Stimulated activated CD8-positive, alpha-beta memory T cell treated with anti-CD3 and anti-CD28 coated beads, Interleukin-15, amount 100 ng/mL, for 1 hour (primary cell): ENCODE data around the gene LMO1.
A peak's percentile ranks its signal among the peaks of the same experiment; 100 is the strongest.

Experiments used
- DNase-seq: peaks from one replicate; pipeline ENCODE4 v3.0.0-alpha.2; 2020; ENCODE audit warnings: low read depth

LMO1 gene

DNA sequence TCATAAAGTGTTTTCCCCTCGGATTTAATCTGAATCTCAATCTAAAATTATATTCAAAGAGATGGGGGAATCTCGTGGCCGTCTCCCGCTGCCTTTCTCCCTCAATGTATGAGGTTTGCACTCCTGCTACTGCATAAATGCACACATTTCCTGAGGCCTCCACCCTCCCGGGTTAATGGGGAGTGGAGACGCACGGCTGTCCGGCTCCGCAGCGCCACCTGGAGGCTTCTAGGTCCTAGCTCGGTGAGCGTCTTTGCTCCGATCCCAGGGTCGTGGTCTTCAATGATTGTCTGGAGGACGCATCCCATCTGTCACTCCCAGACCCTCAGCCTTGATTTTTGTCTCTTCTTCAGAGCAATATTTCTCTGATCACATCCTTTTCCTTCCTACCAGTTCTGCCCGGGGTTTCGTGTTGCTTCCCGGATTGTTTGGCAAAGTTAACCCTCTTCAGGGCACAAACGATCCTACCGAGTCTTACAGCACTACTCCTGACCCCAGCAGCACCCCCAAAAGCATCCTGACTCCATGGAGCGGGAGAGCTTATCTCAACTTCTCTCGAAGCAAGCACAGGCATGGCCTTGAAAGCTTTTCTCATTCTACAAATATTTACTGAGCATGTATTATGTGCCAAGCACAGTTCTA, at the start of gene LMO1:
Gene LMO1, minus strand, starts transcription at position 110 of the 642 bp plus-strand sequence. CDS start 516 bp downstream, outside the sequence.
- peak; percentile 57 for DNase-seq

GRCh38 chr11:8312986-8313385, 49.3 kb upstream of the LMO1 start:
- no peak for DNase-seq

DNA sequence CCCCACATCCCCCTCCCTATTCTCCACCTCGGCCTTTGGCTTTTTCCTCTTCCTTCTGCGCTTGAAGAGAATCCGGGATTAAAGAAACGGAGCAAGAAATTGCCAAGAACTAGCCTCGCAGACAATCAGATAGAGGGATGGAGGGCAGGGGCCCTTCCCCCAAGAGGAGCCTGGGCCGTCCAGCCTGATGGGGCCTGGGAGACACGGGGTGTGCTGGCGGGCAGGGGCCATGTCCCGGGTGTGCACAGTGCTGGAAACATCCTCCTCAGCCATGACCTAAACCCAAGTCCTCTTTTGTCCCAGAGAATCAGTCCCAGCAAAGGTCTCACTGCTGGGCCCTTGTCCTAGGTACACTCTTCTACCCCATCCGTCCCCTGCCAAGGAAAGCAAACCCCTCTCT, 47.7 kb upstream of the LMO1 start:
- DNase-seq = no peak

- DNase-seq = no peak
These were observed 47.1 kb upstream of the LMO1 start for GRCh38 chr11:8310743-8311298.

DNA sequence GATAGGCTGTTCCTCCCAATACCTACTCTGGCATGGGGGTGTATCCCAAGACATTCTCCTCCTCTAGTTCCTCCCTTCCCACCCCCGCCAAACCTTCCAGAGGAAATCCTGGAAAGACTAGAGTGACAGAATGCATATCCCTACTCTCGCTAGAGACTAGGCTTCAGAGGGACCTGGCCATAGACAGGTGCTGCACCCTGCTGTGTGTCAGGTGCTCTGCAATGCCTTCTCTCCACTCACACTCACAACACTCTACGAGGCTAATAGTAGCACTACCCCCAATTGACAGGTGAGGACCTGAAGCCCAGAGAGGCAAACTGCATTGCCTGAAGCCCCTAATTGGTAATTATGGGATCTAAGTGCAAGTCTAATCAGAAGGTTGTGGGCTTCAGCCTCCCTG, 46.2 kb upstream of the LMO1 start:
- DNase-seq = no peak

GRCh38 chr11:8309311-8309710, 45.6 kb upstream of the LMO1 start:
- DNase-seq = no peak

DNA sequence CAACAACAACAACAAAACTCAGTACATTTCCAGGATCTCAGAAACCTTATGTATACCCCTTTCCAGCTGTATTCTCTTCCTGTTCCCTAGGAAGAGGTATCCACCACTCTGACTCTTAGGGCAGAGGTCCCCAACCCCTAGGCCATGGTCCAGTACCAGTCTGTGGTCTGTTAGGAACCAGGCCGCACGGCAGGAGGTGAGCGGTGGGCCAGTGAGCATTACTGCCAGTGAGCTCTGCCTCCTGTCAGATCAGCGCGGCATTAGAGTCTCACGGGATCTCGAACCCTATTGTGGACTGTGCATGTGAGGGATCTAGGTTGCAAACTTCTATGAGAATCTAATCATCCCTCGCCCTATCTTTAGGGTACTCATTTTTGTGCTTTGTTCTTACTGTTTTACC, 43.9 kb upstream of the LMO1 start:
- DNase-seq = no peak

DNA sequence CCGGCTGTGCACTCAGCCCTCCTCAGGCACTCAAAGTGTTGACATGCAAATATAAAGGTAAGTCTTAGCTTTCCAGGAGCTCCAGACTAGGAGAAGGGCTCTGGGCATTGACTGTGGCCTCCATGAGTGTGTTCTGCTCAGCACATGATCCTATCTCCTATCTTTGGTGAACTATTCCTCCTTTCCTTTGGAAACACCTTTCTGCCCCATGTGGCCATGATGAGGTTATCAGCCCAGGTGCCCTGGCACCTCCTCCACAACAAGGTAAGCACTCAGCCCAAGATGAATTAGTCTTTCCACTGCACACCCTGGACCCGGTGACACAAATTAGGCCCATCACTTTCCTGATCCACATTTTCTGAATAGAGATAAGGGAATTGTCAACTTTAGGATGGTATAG, 37.9 kb upstream of the LMO1 start:
- DNase-seq = no peak

GRCh38 chr11:8298801-8299786, 35.4 kb upstream of the LMO1 start:
- DNase-seq = no peak

DNA sequence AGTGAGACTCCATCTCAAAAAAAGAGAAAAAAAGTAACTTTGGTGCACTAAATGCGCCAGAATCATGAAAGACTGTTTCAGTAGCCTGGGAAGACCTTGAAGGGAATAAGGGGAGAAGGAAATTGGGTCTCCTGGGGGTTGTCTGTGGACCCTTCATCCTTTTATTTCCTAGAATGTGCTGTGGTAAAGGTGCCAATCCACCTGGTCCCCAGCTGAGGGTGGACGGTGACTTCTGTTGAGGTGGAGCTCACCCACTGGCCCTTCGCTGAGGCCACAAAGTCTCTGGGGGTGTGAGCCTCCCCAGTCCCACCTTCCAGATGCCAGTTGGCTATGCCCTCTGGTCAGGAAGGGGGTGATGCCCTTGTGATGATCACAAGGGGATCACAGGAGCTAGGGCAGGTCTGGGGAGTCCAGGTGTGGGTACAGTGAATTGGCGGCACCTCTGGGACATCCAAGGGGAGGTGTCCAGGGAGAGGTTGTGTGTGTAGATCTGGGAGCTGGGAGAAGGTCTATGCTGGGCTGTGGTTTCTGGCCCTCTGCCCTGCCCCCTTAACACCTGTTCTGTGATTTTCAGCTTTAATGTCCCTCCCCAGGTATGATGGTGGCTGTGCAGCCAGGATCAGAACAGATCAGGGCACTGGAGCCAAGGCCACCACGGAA, 34.2 kb upstream of the LMO1 start:
- no peak for DNase-seq

DNA sequence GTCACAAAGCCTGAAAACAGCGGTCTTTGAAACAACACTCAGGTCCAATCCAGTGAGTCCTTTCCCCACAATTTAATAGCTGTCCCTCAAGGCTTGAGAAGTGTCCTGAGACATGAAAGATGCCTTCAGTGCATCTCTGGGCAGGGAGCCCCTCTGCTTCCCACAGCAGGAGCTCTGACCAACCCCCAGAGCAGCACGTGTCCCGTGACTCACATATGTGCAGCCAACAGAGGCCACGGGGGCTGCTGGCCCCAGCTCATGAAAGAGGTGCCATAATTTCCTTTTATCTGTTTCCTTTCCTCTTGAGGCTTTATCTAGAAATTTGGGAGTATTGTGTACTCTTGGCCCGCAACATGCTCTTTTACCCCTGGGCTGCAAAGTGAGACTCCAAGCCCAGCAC, 33.2 kb upstream of the LMO1 start:
- no peak for DNase-seq

GRCh38 chr11:8296038-8296649, 32.5 kb upstream of the LMO1 start:
- no peak for DNase-seq

DNA sequence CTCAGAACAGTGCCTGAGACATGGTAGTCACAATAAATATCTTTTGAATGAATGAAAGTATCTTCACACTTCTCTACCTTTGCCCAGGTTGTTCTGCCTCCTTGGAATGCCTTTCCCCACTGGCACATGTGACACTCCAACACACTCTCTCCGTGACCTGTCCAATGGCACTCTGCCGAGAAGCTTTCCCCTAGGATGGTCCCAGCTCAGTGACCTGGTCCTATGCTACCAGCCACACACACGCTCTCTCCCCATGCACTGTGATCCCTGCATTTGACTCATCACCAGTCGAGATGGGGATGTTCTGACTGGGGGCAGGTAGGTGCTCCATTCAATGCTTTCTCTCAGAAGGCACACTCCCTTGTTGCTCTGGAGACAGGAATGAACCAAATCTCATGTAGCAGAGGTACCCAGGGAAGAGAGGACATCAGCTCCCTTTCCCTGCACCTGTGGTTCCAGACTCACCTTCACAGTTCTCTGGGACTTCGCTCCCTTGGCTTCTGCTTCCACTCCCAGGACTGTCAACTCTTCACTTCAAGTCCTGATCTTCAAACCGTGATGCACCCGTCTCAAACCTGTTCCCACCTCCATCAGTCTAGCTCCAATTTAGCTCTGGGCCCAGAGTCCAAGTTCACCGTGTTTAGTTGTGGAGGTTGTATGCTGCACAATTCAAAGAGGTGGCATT, 30.7 kb upstream of the LMO1 start:
- no peak for DNase-seq

DNA sequence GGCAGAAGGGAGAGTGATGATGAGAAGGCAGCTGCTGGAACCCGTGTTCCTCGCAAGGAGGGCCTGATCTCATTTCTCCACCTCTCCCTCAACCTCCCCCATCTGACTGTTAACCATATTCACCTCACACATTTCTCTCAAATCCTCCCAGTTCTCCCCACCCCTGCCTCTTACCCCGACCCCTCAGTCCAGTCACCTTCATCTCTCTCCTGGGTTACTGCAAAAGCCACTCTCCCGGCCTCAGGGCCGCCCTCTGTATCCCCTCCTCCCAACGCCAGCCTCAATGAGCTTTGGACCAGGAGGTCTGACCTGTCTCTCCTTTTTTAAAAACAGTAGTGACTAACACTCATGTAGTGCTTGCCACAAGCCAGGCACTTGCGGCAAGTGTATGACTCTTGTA, 29.5 kb upstream of the LMO1 start:
- DNase-seq = no peak

DNA sequence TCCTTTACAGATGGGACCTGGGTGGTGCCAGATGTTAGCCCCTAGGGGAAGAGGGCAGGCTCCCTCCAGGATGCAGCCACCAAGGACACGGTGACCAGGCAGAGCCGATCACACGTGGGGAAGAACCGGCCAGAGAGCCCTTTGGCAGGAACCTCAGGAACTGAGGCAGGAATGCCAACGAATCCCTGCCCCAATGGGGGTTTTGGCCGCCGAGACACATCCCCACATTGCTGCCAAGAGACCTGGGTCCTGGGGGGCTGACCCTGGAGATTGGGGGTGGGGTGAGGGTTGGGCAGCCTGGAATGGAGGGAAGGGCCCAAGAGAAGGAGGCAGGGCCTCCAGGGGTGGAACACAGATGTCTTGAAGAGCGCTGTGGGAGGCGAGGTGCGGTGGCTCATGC, 28.7 kb upstream of the LMO1 start:
- DNase-seq = no peak

DNA sequence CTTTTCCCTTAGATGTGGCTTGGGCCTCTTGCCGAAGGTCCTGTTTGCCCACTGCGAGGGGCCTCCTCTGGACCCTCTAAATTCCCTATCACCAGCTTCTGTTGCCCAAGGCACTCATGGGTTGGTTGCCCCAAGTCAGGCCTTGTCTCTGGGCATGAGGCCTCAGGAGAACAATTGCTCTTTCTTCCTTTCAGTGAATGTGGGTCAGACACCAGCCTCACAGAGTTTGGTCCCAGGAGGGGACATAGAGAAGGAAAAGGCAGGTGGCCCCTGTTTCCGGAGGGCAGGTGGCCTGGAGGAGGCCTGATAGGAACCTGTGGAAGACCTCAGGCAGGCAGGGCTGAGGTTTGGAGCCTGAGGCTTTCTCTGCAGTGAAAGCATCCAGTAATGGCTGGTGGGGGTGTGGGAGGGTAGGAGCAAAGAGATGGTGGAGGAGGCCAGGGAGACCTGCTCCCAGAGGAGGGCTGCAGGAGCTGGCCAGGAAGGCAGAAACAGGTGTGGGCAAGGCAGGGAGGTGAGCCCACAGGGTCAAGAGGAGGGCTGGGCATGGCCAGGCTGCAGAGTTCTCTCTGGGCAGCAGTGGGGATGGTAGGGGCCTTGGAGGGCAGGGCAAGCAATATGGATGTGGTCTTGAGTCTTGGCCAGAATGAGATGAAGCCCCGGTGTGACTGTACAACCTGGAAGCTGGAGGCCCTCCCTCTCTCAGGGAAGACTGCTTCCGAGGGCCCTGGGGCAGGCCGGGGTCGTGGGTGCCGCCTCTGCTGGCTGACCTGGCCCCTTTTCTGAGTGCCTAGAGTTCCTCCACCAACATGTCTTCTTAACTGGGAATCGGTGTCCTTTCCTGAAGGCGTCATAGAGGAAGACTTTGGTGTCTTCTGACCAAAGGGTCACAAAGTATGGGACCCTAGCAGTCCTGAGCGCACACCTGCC, 28.0 kb upstream of the LMO1 start:
- no peak for DNase-seq

DNA sequence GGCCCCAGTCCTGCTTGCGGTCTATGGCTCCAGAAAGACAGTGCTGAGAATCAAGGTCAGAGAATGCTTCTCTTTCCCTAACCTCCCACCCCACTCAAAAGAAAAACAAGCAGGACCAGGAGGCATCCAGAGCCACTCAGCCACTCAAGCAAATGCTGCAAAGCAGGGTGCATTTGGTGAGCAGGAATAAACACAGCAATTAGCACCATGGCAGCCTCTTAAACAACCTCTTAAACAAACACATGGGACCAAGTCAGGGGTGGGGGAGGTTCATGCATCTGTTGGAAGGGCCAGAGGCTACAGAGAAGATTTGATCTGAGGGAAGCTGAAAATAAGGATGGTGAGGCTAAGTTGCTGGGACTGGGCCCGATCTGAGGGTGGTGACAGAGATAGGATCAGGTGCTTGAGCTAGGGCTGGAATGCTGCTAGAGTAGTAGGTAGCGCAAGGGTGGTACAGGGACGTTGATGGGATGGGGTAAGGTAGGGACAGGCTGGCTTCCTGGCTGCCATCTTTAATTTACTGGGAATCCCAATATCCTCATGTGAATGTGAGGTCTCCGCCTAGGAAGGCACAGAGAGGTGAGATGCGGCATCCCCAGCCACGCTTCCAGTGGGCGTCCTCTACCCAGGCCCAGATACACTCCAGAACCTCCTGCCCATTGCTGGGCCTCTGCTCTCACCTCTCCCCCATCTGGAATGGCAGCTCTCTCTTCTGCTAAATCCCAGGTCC, 26.6 kb upstream of the LMO1 start:
- DNase-seq = no peak

- DNase-seq = no peak
These were observed 25.8 kb upstream of the LMO1 start for GRCh38 chr11:8289492-8289918.

DNA sequence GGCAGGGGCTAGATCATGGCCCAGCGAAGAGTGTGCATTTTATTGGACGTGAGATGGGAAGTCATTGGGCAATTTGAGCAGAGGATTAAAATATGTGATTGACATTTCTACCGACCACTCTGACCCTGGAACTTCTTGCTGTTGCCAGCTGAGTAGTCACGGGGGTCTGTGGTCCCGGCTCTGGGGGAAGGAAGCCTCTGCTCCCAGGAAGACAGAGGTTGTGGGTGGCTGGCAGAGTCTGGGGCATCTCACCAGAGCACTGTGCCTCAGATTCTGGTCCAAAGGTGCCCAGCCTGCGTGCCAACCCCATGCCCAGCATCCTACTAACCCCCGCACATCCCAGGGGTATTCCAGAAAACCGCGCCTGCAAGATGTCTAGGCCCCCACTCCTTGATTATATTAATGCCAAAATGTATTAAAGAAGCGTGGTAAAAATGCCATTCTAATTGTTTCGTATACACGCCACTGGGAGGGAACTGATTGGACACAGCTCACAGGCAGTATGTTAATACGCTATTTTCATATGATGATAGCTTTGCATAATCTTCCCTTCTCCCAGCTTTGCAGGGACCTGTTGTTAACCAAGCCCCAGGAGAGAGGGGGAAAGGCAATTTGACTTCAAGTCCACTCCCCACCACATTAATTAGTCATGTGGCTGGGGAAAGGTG, 25.3 kb upstream of the LMO1 start:
- no peak for DNase-seq
